ENCODE results near the gene ELAVL1.
"Not testable (repeated sequence)": the region's sequence is repeated elsewhere in the genome, so short reads cannot be mapped to it uniquely, and the experiment has no call there.

The ELAVL1 gene

DNA sequence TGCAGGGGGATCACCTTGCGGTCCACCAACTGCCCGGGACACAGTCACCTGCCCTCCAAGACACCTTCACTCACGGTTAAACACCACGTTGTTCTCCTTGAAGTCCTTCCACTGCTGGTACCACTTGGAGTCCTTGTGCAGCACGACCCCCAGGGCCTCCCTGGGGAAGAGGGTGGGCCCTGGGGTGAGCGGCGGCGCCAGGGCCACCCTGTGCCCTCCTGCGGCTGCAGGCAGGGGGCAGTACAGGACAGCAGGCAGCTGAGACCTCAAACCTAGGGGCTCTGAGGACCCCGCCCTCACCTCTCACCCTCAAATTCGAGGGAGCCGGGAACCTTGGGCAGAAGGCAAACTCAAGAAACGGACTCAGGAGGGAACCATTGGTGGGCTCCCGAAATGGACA, 72.0 kb downstream of the ELAVL1 start:
- DNase-seq: no peak

GRCh38 chr19:7932930-7933300, 72.5 kb downstream of the ELAVL1 start:
- no peak for DNase-seq

- no peak for DNase-seq
Measured at GRCh38 chr19:7932276-7932929, 73.0 kb downstream of the ELAVL1 start.

- DNase-seq: no peak
Measured at GRCh38 chr19:7931221-7932061, 74.0 kb downstream of the ELAVL1 start.

DNA sequence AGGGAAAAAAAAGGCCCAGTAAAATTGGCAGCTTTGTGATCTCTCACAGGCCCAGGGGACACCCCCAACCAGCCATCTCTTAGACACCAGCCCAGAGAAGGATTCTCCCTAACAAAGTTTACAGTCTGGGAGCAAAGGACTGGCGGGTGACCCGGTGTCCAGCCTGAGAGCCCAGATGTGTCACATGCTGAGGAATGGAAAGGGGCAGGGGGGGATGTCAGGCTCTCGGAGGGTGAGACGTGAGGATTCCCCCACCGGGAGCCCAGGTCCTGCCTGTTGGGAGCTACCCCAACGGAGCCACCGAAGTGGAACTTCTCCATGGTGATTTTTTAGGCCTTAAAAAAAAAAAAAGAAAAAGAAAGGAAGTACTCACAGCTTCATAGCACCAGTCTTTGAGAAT, 74.7 kb downstream of the ELAVL1 start:
- no peak for DNase-seq

DNA sequence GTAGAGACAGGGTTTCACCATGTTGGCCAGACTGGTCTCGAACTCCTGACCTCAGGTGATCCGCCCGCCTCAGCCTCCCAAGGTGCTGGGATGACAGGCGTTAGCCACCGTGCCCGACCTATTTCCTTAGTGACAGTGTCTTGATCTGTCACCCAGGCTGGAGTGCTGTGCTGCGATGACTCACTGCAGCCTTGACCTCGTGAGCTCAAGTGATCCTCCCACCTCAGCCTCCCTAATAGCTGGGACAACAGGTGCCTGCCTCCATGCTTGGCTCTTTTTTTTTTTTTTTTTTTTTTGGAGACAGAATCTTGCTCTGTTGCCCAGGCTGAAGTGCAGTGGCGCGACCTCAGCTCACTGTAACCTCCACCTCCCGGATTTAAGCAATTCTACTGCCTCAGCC, 75.4 kb downstream of the ELAVL1 start:
- DNase-seq: not testable (repeated sequence)

- no peak for DNase-seq
Measured at GRCh38 chr19:7928741-7929701, 76.4 kb downstream of the ELAVL1 start.

DNA sequence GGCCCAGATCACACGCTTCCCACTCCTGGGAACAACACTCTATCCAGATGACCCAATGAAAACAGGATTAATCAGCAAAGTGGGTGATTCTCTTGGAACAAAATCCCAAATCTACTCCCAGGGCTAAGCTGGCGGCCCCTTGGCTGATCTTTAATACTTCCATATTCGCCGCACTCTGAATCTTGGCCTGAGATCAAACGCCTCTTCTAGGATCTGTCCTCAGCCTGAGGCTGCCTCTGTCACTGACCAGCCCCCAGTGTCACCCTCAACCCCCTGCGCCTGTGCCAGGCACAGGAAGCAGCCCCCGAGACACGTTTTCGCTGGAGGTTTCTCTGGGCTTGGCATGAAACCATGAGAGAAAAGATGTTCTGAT, 77.1 kb downstream of the ELAVL1 start:
- DNase-seq: no peak

DNA sequence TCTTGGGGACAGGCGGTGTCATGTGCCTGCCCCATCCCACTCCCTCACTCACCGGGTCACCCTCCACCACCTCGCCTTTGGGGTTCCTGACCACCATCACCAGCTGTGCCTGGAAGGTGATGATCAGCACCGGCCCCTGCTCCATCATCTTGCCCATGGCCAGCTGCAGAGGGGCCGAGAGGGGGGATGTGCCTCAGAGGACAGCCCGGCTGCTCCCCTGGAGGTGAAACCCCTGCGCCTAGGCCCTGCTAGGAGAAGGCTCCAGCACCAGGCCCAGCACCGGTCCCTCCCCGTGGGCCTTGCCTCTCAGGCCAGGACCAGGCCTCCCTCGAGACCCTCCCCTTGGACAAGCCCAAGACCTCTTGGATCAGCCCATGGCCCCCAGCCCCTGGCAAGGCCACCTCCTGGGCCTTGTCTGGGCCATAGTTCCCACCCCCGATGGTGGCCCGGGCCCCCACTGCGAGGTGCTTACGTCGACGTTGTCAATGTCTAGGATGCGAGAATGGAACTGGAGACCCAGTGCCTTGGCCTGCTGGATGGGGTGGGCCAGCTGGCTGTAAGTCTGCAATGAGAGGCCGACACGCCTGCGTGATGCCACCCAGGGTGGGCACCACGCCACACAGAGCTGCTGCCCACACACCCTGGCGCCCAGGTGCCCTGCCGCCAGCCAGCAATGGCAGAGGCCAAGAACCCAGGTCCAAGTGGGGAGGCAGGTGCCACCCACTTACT, 77.7 kb downstream of the ELAVL1 start:
- DNase-seq: no peak

GRCh38 chr19:7926727-7927604, 78.5 kb downstream of the ELAVL1 start:
- DNase-seq: no peak

GRCh38 chr19:7926021-7926726, 79.3 kb downstream of the ELAVL1 start, which contains the start of gene CTXN1:
TSS of gene CTXN1 (minus strand) at chr19:7926135. CDS start at chr19:7925538, 597 bp downstream.
- peak in 6 of 14 donors; percentile 3 to 56 (median 18) for DNase-seq

- peak in 3 of 14 donors; percentile 8 to 24 (median 11) for DNase-seq
Measured at GRCh38 chr19:7925171-7925851, 80.1 kb downstream of the ELAVL1 start.

DNA sequence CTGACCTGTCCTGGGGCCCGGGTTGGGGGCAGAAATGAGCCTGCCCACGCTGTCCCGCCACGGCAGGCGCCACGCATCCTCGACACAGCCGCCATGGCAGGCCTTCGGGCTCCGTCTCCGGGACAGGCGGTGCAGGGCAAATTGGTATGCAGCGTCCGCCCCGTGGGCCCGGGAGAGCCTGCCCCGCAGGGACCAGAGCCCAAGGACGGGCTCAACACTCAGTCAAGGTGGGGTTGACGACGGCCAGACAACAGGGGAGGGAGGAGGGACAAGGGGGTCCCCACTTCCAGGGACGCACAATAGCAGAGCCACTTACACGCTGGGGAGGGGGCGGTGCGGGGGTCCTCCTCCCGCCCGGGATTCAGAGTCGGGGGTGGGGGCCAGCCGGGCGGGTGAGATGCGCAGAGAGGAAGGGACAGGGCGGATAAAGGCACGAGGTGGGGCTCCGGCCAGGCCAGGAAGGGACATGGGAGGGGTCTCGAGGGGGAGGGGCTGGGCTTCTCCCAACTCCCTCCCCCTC, 80.7 kb downstream of the ELAVL1 start:
- DNase-seq: no peak

DNA sequence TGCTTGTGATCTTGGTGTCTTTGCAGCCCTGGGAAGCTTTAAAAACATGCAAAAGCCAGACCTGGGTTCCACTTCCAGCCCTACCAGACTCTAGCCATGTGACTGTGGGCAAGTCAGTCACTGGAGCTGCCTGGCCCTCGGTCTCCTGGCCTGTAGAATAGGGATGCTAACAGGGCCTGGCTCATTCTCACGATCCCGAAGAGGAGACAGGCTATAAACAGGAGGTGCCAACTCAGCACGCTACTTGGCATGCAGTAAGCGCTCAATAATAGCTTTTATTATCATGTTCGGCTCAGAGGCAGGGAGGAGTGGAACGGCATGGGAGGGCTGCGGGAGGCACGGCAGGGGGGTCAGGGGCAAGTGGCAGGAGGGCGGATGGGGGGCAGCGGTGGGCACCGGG, 81.2 kb downstream of the ELAVL1 start:
- no peak for DNase-seq

- no peak for DNase-seq
Measured at GRCh38 chr19:7923295-7924191, 81.9 kb downstream of the ELAVL1 start.

- no peak for DNase-seq
Measured at GRCh38 chr19:7922836-7923195, 82.6 kb downstream of the ELAVL1 start.

DNA sequence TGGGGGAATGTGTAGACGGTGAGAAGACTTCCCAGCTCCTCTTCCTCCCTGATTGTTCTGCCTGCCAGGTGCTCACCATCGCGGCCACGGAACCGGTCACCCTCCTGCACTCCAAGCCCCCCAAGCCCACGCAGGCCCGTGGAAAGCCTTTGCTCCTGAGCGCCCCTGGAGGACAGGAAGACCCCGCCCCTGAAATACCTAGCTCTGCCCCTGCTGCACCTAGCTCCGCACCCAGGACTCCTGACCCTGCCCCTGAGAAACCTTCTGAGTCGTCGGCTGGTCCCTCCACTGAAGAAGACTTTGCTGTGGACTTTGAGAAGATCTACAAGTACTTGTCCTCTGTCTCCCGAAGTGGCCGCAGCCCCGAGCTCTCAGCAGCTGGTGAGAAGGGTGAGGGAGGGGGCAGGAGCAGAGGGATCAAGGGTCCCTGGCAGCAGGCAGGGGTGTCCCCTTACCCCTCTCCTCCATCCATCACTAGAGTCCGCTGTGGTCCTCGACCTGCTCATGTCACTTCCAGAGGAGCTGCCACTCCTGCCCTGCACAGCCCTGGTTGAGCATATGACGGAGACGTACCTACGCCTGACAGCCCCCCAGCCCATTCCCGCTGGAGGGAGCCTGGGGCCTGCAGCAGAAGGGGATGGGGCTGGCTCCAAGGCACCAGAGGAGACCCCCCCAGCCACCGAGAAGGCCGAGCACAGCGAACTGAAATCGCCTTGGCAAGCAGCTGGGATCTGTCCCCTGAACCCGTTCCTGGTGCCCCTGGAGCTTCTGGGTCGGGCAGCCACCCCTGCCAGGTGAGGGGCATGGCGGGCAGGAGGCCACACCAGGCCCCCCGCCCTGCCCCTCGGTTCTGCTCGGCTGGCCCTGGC, 83.2 kb downstream of the ELAVL1 start:
- no peak for DNase-seq
